H1 (cell line): ENCODE data around the gene PTMA. TPM values are rescaled to one million over a fixed set of nuclear protein-coding genes. Genes with fewer than 3 reads are reported as not detected.

Experiments used
- BCL11A ChIP-seq, 2 experiments: IDR thresholded peaks; one replicate each; pipeline ENCODE4 v1.6.1; 2011; ENCODE audit warnings: low read depth in 2 of 2, low read length in 2 of 2, mild to moderate bottlenecking in 2 of 2
- CHD7 ChIP-seq: fragments of 300-600 bp; sonication (generic); IDR thresholded peaks from 2 replicates; pipeline ENCODE4 v1.7.1; 2012; ENCODE audit warnings: low read length, moderate library complexity, mild to moderate bottlenecking, inconsistent platforms; ENCODE audit not compliant: insufficient replicate concordance
- GABPA ChIP-seq: IDR thresholded peaks from 2 replicates; pipeline ENCODE4 v1.6.1; 2011; ENCODE audit warnings: mild to moderate bottlenecking, low read length, moderate library complexity, borderline replicate concordance; ENCODE audit not compliant: insufficient read depth
- SIN3A ChIP-seq, 2 experiments: IDR thresholded peaks in 1 of 2; conservative IDR thresholded peaks in 1 of 2; 2 replicates each; pipeline ENCODE4 v1.6.1; 2011 to 2012; ENCODE audit warnings: low read length in 2 of 2, improper control_type of control experiment in 1 of 2, low read depth in 1 of 2, mild to moderate bottlenecking in 1 of 2
- USF2 ChIP-seq: IDR thresholded peaks from 2 replicates; pipeline ENCODE4 v1.6.1; 2011; ENCODE audit warnings: low read length, improper control_type of control experiment
- polyA plus RNA-seq, 7 experiments: library from polyadenylated mRNA; depleted of rRNA in 3 of 7; stranded (reverse) in 5 of 7; unstranded in 2 of 7; fragments of >200 nt in 5 of 7; fragments of 200-250 nt in 2 of 7; gene quantifications; 1 replicate in 5 of 7; 2 replicates in 1 of 7; 4 replicates in 1 of 7; pipeline versions ENCODE4 v1.2.1 to v1.2.3, GENCODE V29; 2011 to 2013; ENCODE audit warnings: missing spikeins in 2 of 7, mixed read lengths in 2 of 7
- total RNA-seq: library from RNA; stranded (reverse); fragmentation: NEBNext Ultra II Directional; extraction: Animal tissue kit (Norgen Biotek cat#: 25700); gene quantifications from 2 replicates; pipeline ENCODE4 v1.2.1, GENCODE V29; 2021

The PTMA gene
- total and polyA plus RNA-seq, 2 of the 8 experiments (the other 6 are each of a cell fraction or from before 2014, with no cell fraction given), result 683 to 2,680 TPM

- peak; percentile 16 for TF ChIP-seq CHD7
- peak; percentile 32 to 91; a peak in 2 of 4 replicates for TF ChIP-seq SIN3A (conservative IDR thresholded peaks at IDR 0.05 in 1 of 2, IDR thresholded peaks at IDR 0.05 in 1 of 2; ENCODE audit: low read depth in 1 of 2, low read length in 2 of 2)
- peak; percentile 65 for TF ChIP-seq USF2
- peak; percentile 58; the same call in 1 of the 2 replicates for TF ChIP-seq GABPA
- TF ChIP-seq BCL11A (IDR thresholded peaks at IDR 0.05; ENCODE audit: low read depth in 2 of 2, low read length in 2 of 2), result peak in 1 of 2 experiments; percentile 52
These were observed 5.7 kb downstream of the PTMA start (continued) for GRCh38 chr2:231713730-231714638.
